Glutamatergic neuron (in vitro differentiated cells): ENCODE data around the gene NEO1. TPM values are rescaled to one million over a fixed set of nuclear protein-coding genes. Genes with fewer than 3 reads are reported as not detected.

Source experiments
- DNase-seq: peaks from one replicate; pipeline ENCODE4 v3.0.0; 2022
- H3K27ac Mint-ChIP-seq: one replicate; pipeline ENCODE4 v1.8.0; 2020; ENCODE audit warnings: mild to moderate bottlenecking, mixed read lengths, inconsistent platforms; ENCODE audit not compliant: unreplicated experiment
- H3K27me3 Mint-ChIP-seq: one replicate; pipeline ENCODE4 v1.8.0; 2020; ENCODE audit warnings: mild to moderate bottlenecking, moderate library complexity, mixed read lengths, inconsistent platforms; ENCODE audit not compliant: unreplicated experiment
- H3K36me3 Mint-ChIP-seq: one replicate; pipeline ENCODE4 v1.8.0; 2020; ENCODE audit warnings: mild to moderate bottlenecking, mixed read lengths, inconsistent platforms; ENCODE audit not compliant: unreplicated experiment
- H3K4me1 Mint-ChIP-seq: one replicate; pipeline ENCODE4 v1.8.0; 2020; ENCODE audit warnings: mild to moderate bottlenecking, low read depth, mixed read lengths, inconsistent platforms; ENCODE audit not compliant: unreplicated experiment
- H3K4me3 Mint-ChIP-seq: one replicate; pipeline ENCODE4 v1.8.0; 2020; ENCODE audit warnings: mild to moderate bottlenecking, mixed read lengths, inconsistent platforms; ENCODE audit not compliant: unreplicated experiment
- H3K9me3 Mint-ChIP-seq: one replicate; pipeline ENCODE4 v1.8.0; 2020; ENCODE audit warnings: mild to moderate bottlenecking, moderate library complexity, mixed read lengths, inconsistent platforms; ENCODE audit not compliant: unreplicated experiment
- total RNA-seq: library from RNA; stranded (reverse); fragmentation: NEBNext Ultra II Directional; extraction: Animal tissue kit (Norgen Biotek cat#: 25700); gene quantifications from one replicate; pipeline ENCODE4 v1.2.1, GENCODE V29; 2021; ENCODE audit not compliant: unreplicated experiment
- TF ChIP-seq, protein P1 (sequence below): fragments of 200-600 bp; sonication (generic); IDR thresholded peaks from one replicate; pipeline ENCODE4 v1.5.0; 2021; ENCODE audit not compliant: partially characterized antibody, unreplicated experiment

Gene NEO1
- total RNA-seq, 1 donor from 2014 or later = 157 TPM

DNA sequence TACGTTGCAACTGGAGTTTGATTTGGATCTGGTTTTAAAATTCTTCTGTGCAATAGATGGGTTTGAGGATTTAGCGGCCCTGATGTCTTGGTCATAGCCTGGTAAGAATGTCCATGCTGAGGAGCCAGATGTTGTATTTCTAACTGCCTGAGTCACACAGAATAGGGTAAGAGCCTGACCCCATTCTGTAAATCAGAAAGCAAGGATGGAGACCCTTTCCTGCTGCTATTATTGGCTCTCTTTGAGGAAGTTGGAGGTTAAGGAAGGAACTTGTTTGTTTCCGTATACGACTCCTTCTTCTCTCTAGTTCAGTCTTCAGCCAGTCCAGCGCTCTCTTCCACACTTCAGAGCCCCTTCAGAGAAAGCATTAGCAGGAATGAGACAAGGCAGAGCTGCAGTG lies 251.4 kb downstream of the NEO1 start:
- TF ChIP-seq, protein P1, sequence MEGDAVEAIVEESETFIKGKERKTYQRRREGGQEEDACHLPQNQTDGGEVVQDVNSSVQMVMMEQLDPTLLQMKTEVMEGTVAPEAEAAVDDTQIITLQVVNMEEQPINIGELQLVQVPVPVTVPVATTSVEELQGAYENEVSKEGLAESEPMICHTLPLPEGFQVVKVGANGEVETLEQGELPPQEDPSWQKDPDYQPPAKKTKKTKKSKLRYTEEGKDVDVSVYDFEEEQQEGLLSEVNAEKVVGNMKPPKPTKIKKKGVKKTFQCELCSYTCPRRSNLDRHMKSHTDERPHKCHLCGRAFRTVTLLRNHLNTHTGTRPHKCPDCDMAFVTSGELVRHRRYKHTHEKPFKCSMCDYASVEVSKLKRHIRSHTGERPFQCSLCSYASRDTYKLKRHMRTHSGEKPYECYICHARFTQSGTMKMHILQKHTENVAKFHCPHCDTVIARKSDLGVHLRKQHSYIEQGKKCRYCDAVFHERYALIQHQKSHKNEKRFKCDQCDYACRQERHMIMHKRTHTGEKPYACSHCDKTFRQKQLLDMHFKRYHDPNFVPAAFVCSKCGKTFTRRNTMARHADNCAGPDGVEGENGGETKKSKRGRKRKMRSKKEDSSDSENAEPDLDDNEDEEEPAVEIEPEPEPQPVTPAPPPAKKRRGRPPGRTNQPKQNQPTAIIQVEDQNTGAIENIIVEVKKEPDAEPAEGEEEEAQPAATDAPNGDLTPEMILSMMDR = no peak
- peaks cover 11% of the 10 kb centered on the region for H3K4me1 Mint-ChIP-seq
- no peak overlapping the region for H3K4me3 Mint-ChIP-seq
- DNase-seq = no peak
- no peak overlapping the region for H3K27ac Mint-ChIP-seq
- H3K36me3 Mint-ChIP-seq = peaks cover 3% of the 10 kb centered on the region
- H3K9me3 Mint-ChIP-seq = peaks cover 10% of the 10 kb centered on the region
- H3K27me3 Mint-ChIP-seq = peaks cover 2% of the 10 kb centered on the region

DNA sequence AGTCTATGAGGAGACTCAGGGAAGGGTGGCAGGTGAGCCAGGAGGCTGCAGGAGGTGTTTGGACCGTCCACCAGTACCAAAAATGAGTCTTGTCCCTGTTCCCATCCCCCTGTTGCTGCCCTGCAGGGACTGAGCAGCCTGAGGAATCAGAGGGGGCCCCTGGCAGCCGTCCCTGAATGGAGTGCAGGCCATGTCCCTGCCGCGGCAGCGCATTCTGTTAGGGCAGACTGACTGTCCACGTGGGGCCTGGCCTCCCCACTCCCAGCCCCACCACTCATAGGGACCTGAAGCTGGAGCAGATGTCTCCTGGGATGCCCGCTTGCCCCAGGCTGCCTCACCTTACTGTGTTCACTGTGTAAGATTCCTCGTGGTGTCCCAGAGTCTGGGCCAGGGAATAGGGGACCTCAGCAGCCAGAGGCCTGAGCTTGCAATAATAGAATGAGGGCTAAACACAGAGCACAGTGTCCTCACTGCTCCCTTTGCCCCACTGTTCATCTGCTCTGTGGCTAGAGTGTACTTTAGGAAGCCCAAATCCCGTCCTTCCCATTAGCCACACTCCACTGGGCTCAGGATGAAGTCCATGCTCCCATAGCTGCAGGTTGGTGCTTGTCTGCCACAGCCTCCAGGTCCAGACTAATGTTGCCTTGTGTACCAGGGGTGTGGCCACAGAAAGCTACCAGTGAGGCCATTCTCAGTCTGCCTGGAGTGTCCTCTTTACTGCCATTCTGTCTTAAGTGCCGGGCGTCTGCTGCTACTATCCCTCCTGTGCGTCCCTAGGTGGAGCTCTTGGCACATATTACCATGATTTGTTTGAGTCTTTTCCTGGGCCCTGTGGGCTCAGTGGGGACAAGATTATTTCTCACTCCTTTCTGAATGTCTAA lies 253.3 kb downstream of the NEO1 start:
- peak overlapping the region; percentile 89 for H3K27ac Mint-ChIP-seq
- peaks cover 2% of the 10 kb centered on the region for H3K27me3 Mint-ChIP-seq
- peaks cover 10% of the 10 kb centered on the region for H3K9me3 Mint-ChIP-seq
- peaks cover 14% of the 10 kb centered on the region for H3K4me1 Mint-ChIP-seq
- H3K36me3 Mint-ChIP-seq = peaks cover 5% of the 10 kb centered on the region
- peak; percentile 65 for DNase-seq
- no peak overlapping the region for H3K4me3 Mint-ChIP-seq
- TF ChIP-seq, protein P1 = peak; percentile 37

DNA sequence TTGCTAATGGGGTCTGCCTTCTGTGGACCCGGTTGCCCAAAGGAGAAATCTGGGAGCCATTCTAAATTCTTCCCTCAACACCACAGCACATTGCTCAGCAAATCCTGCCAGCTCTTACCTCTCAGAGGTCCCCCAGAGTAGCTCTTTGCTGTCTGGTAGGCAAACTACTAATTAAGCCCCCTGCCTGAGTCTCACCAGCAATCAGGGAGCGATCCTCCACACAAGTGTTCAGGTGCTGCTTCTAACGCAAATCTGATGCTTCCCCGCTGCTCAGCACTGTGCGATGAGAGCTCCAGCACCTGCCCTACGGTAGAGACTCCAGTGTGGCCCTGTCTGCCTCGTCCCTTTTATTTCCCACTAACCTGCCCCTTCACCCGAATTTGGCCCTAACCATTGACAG lies 256.0 kb downstream of the NEO1 start:
- peaks cover 14% of the 10 kb centered on the region for H3K4me1 Mint-ChIP-seq
- no peak overlapping the region for H3K4me3 Mint-ChIP-seq
- TF ChIP-seq, protein P1 = no peak
- no peak overlapping the region for H3K27ac Mint-ChIP-seq
- H3K9me3 Mint-ChIP-seq = peaks cover 5% of the 10 kb centered on the region
- H3K36me3 Mint-ChIP-seq = peaks cover 5% of the 10 kb centered on the region
- no peaks in the 10 kb centered on the region for H3K27me3 Mint-ChIP-seq
- no peak for DNase-seq

DNA sequence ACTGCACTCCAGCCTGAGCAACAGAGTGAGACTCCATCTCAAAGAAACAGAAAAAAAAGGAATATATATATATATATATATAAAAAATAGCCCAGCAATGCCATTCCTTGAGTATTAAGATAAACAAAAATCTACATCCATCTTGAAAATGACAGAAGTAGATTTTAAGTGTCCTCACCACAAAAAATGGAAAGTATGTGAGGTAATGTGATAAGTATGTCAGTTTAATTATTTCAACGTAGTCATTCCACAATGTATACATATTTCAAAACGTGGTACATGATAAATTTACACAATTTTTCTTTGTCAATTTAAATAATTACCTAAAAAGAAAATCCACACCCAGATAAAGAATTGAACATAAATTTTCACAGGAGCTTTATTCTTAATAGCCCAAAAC lies 261.6 kb downstream of the NEO1 start:
- Mint-ChIP-seq H3K4me3 (no peak overlapping the region), H3K27me3 (no peaks in the 10 kb centered on the region), H3K4me1 (peaks cover 14% of the 10 kb centered on the region), H3K9me3 (peaks cover 7% of the 10 kb centered on the region), H3K27ac (no peak overlapping the region), H3K36me3 (no peaks in the 10 kb centered on the region)
- TF ChIP-seq, protein P1 = no peak
- no peak for DNase-seq
